HCT116 (cell line): ENCODE data around the gene ANKRD36C.
"Not testable (repeated sequence)": the region's sequence is repeated elsewhere in the genome, so short reads cannot be mapped to it uniquely, and the experiment has no call there.

ENCODE experiments used
- CEBPB ChIP-seq: IDR thresholded peaks from 2 replicates; pipeline ENCODE4 v1.6.1; 2012; ENCODE audit warnings: low read depth
- POLR2A ChIP-seq: IDR thresholded peaks from 2 replicates; pipeline ENCODE4 v1.7.0; 2011; ENCODE audit warnings: borderline replicate concordance; ENCODE audit not compliant: insufficient read depth, insufficient read length; ENCODE audit errors: extremely low read depth
- ZNF274 ChIP-seq: fragments of 200-500 bp; sonication (Bioruptor generic); IDR thresholded peaks from 2 replicates; pipeline ENCODE4 v1.6.1; 2014; ENCODE audit warnings: mild to moderate bottlenecking, low read depth, low read length, inconsistent platforms
- TF ChIP-seq, protein P1 (sequence below), 3 experiments: fragments of 200-600 bp in 1 of 3; sonication (generic) in 1 of 3; IDR thresholded peaks in 2 of 3; conservative IDR thresholded peaks in 1 of 3; 2 replicates each; pipeline ENCODE4 v1.5.1; 2012 to 2017; ENCODE audit warnings: low read depth in 2 of 3, low read length in 2 of 3, antibody characterized with exemption in 1 of 3, borderline replicate concordance in 1 of 3, control low read depth in 1 of 3, mild to moderate bottlenecking in 1 of 3, mixed read lengths in 1 of 3, mixed run types in 1 of 3, moderate library complexity in 1 of 3; ENCODE audit not compliant: insufficient read depth in 1 of 3
- TF ChIP-seq, protein P2 (sequence below): IDR thresholded peaks from 2 replicates; pipeline ENCODE4 v1.6.1; 2012

DNA sequence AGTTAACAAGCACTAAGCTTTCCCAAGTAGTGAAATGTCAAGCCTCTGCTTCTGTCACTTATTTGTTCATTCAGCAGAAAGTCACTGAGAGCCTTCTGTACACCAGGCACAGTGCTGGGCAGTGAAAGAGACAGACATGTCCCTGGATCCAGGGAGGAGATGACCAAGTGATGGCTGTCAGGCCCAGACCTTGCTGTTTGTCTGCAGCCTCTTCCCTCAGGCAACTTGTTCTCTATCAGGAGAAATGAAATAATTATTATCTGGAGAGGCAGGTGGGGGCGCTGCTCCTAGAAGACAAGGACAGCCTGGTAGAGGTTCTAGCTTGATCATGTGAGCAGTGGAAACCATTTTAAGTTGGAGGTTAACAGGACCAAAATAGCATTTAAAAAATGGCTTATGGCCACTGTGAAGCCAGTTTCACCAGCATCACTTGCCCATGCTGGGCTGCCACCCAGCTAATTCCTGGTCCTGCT lies 21.2 kb upstream of the ANKRD36C start:
- TF ChIP-seq, protein P1, sequence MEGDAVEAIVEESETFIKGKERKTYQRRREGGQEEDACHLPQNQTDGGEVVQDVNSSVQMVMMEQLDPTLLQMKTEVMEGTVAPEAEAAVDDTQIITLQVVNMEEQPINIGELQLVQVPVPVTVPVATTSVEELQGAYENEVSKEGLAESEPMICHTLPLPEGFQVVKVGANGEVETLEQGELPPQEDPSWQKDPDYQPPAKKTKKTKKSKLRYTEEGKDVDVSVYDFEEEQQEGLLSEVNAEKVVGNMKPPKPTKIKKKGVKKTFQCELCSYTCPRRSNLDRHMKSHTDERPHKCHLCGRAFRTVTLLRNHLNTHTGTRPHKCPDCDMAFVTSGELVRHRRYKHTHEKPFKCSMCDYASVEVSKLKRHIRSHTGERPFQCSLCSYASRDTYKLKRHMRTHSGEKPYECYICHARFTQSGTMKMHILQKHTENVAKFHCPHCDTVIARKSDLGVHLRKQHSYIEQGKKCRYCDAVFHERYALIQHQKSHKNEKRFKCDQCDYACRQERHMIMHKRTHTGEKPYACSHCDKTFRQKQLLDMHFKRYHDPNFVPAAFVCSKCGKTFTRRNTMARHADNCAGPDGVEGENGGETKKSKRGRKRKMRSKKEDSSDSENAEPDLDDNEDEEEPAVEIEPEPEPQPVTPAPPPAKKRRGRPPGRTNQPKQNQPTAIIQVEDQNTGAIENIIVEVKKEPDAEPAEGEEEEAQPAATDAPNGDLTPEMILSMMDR (IDR thresholded peaks at IDR 0.05 in 2 of 3, conservative IDR thresholded peaks at IDR 0.05 in 1 of 3; ENCODE audit: borderline replicate concordance in 1 of 3, insufficient read depth in 1 of 3, low read depth in 2 of 3, low read length in 2 of 3) = peak in 1 of 3 experiments; percentile 24; a peak in 1 of 6 replicates
- not testable (repeated sequence) for TF ChIP-seq POLR2A, CEBPB, ZNF274
- TF ChIP-seq, protein P2, sequence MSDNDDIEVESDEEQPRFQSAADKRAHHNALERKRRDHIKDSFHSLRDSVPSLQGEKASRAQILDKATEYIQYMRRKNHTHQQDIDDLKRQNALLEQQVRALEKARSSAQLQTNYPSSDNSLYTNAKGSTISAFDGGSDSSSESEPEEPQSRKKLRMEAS = not testable (repeated sequence)
